ENCODE data around the gene ATL3. TPM values are rescaled to one million over a fixed set of nuclear protein-coding genes. Genes with fewer than 3 reads are reported as not detected.

The ATL3 gene
- total and polyA plus RNA-seq, 2 donors: 17.8 to 18.9 TPM

DNA sequence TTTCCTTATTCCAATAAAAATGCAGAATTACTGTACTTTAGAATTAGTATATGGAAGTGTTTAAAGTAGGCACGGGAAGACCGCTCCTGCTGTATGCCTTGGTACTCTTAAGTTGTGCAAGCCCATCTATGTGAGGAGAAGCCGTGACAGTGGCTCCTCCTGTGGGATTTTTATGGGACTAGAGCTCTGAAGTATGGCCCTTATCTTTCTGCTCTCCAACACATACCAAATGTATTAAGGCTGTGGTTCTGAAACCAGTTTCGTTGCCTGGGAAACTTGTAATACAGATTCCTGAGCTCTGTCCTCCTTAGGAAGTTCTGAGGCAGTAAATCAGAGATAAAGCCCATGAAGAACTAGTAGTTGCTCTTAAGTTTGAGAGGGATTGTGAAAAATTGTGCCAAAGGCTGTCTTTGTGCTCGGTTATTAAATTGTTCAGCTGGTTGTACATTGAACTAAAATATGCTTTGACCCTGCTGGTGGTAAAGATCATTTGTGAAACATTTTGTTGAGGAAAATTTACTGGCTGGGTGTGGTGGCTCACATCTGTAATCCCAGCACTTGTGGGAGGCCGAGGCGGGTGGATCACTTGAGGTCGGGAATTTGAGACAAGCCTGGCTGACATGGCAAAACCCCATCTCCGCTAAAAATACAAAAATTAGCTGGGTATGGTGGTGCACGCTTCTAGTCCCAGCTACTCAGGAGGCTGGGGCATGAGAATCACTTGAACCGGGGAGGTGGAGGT, 39.5 kb upstream of the ATL3 start:
- no peaks in the 10 kb centered on the region for H3K27me3 ChIP-seq (ENCODE audit: control insufficient read depth in 2 of 2, insufficient read depth in 1 of 2, low read length in 1 of 2)
- H3K4me3 ChIP-seq (ENCODE audit: low read length in 2 of 2): no peak overlapping the region
- DNase-seq (ENCODE audit: low read depth in 6 of 9, low spot score in 9 of 9): no peak
- H3K4me1 ChIP-seq (ENCODE audit: control insufficient read depth in 2 of 2, insufficient read depth in 2 of 2, low read length in 2 of 2): no peaks in the 10 kb centered on the region
- H3K36me3 ChIP-seq (ENCODE audit: control insufficient read depth in 2 of 2, insufficient read depth in 2 of 2, low read length in 1 of 2): peaks cover 0 to 3% of the 10 kb centered on the region in 2 donors
- no peaks in the 10 kb centered on the region for H3K9me3 ChIP-seq (ENCODE audit: control insufficient read depth in 2 of 2, insufficient read depth in 1 of 2, low read length in 1 of 2)
- no peak overlapping the region for H3K27ac ChIP-seq (ENCODE audit: low read depth in 1 of 2, low read length in 1 of 2)
- WGBS: 99% methylated on average over 11 of the region's 11 CpGs

DNA sequence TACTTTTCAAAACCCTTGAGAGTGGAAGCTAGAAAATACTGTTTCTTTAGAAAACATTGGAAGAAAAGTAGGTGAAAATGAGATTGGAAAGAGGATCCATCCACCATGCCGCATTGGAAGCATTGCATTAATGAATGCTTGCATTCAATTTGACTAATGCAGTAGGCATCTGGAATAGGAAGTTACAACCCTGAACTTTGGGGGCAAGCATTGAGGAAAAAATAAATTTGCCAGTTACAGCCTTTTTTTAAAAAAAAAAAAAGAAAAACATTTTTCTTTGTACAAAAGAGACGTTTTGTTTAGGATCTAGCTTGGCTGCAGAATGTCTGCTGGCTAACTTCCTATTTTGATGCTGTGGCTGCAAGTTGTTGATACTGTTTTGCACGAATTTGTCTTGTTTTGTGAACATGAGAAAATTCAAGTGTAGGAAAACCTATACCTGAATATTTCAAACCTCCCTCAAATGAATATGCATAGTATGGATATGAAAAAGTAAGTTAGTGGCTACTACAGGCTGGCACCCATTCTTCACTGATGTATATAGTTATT, 38.2 kb upstream of the ATL3 start:
- Histone ChIP-seq H3K4me1 (ENCODE audit: control insufficient read depth in 2 of 2, insufficient read depth in 2 of 2, low read length in 2 of 2) (no peaks in the 10 kb centered on the region), H3K36me3 (ENCODE audit: control insufficient read depth in 2 of 2, insufficient read depth in 2 of 2, low read length in 1 of 2) (peaks cover 0 to 3% of the 10 kb centered on the region in 2 donors), H3K4me3 (ENCODE audit: low read length in 2 of 2) (no peak overlapping the region), H3K9me3 (ENCODE audit: control insufficient read depth in 2 of 2, insufficient read depth in 1 of 2, low read length in 1 of 2) (no peaks in the 10 kb centered on the region), H3K27ac (ENCODE audit: low read depth in 1 of 2, low read length in 1 of 2) (no peak overlapping the region), H3K27me3 (ENCODE audit: control insufficient read depth in 2 of 2, insufficient read depth in 1 of 2, low read length in 1 of 2) (no peaks in the 10 kb centered on the region)
- WGBS: 50% methylated on average over 3 of the region's 3 CpGs
- DNase-seq (ENCODE audit: low read depth in 6 of 9, low spot score in 9 of 9): no peak

DNA sequence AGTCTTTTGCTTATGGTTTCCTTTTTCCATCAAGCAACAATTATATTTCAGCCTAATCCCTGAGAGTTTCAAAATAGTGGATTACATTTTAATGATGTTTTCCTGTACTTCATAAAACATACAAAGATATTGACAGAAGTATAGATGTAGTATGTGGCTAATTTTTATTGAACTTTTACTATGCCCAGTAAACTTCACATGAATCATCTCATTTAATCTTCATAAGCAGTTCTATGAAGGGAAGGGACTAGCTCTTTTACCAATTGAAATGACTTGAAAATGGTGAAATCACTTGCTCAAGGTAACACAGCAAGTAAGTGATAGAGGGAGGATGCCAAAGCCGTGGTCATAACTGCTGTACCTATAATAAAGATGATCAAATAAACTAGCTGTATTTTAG, 37.6 kb upstream of the ATL3 start:
- no peak for DNase-seq (ENCODE audit: low read depth in 6 of 9, low spot score in 9 of 9)
- 100% methylated on average over 1 of the region's 1 CpG for WGBS
- H3K36me3 ChIP-seq (ENCODE audit: control insufficient read depth in 2 of 2, insufficient read depth in 2 of 2, low read length in 1 of 2): peaks cover 0 to 3% of the 10 kb centered on the region in 2 donors
- no peak overlapping the region for H3K27ac ChIP-seq (ENCODE audit: low read depth in 1 of 2, low read length in 1 of 2)
- H3K4me3 ChIP-seq (ENCODE audit: low read length in 2 of 2): no peak overlapping the region
- no peaks in the 10 kb centered on the region for H3K4me1 ChIP-seq (ENCODE audit: control insufficient read depth in 2 of 2, insufficient read depth in 2 of 2, low read length in 2 of 2)
- H3K27me3 ChIP-seq (ENCODE audit: control insufficient read depth in 2 of 2, insufficient read depth in 1 of 2, low read length in 1 of 2): no peaks in the 10 kb centered on the region
- no peaks in the 10 kb centered on the region for H3K9me3 ChIP-seq (ENCODE audit: control insufficient read depth in 2 of 2, insufficient read depth in 1 of 2, low read length in 1 of 2)

DNA sequence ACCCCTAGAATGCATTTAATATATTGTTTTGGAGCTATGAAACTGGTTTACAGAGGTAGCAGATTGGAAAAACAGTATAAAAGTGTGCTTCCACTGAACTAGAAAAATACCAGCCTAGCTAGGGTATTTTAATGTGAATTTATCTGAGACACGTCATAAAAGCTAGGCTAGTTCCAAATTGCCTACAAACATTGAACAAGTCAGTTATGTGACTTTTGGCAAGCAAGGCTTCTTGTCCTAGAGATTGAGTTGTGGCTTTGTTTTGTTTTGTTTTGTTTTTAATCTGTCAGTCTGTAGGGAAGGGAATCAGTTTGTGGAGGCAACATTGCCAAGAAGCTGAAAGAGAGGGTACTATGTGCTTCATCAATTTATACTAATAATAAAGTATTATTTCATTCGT, 34.4 kb upstream of the ATL3 start:
- no peaks in the 10 kb centered on the region for H3K27me3 ChIP-seq (ENCODE audit: control insufficient read depth in 2 of 2, insufficient read depth in 1 of 2, low read length in 1 of 2)
- H3K27ac ChIP-seq (ENCODE audit: low read depth in 1 of 2, low read length in 1 of 2): no peak overlapping the region
- DNase-seq (ENCODE audit: low read depth in 6 of 9, low spot score in 9 of 9): no peak
- no peak overlapping the region for H3K4me3 ChIP-seq (ENCODE audit: low read length in 2 of 2)
- H3K9me3 ChIP-seq (ENCODE audit: control insufficient read depth in 2 of 2, insufficient read depth in 1 of 2, low read length in 1 of 2): no peaks in the 10 kb centered on the region
- no peaks in the 10 kb centered on the region for H3K4me1 ChIP-seq (ENCODE audit: control insufficient read depth in 2 of 2, insufficient read depth in 2 of 2, low read length in 2 of 2)
- peaks cover 0 to 3% of the 10 kb centered on the region in 2 donors for H3K36me3 ChIP-seq (ENCODE audit: control insufficient read depth in 2 of 2, insufficient read depth in 2 of 2, low read length in 1 of 2)
- WGBS: 97% methylated on average over 2 of the region's 2 CpGs

DNA sequence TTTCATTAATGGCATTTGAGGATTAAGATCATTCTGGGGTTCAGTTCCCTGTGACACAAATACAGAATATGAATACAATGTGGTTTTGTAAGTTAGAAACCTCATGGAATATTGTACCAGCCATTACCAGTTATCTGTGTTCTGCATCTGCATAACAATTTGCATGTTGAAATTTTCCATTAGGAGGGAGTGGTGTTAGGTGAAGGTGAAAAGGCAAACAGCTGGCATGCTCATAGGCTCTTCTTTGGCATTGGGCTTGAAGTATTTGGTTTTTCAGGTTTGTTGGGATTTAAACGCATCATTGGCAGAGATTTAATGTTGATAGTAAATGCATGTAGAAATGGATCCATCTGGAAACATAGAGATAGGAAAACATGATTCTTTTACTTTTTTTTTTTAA, 28.7 kb upstream of the ATL3 start:
- no peak overlapping the region for H3K4me3 ChIP-seq (ENCODE audit: low read length in 2 of 2)
- H3K27ac ChIP-seq (ENCODE audit: low read depth in 1 of 2, low read length in 1 of 2): no peak overlapping the region
- DNase-seq (ENCODE audit: low read depth in 6 of 9, low spot score in 9 of 9): no peak
- WGBS: 90% methylated on average over 1 of the region's 1 CpG
- no peaks in the 10 kb centered on the region for H3K36me3 ChIP-seq (ENCODE audit: control insufficient read depth in 2 of 2, insufficient read depth in 2 of 2, low read length in 1 of 2)
- H3K9me3 ChIP-seq (ENCODE audit: control insufficient read depth in 2 of 2, insufficient read depth in 1 of 2, low read length in 1 of 2): no peaks in the 10 kb centered on the region
- H3K4me1 ChIP-seq (ENCODE audit: control insufficient read depth in 2 of 2, insufficient read depth in 2 of 2, low read length in 2 of 2): peaks cover 0 to 2% of the 10 kb centered on the region in 2 donors
- H3K27me3 ChIP-seq (ENCODE audit: control insufficient read depth in 2 of 2, insufficient read depth in 1 of 2, low read length in 1 of 2): no peaks in the 10 kb centered on the region

DNA sequence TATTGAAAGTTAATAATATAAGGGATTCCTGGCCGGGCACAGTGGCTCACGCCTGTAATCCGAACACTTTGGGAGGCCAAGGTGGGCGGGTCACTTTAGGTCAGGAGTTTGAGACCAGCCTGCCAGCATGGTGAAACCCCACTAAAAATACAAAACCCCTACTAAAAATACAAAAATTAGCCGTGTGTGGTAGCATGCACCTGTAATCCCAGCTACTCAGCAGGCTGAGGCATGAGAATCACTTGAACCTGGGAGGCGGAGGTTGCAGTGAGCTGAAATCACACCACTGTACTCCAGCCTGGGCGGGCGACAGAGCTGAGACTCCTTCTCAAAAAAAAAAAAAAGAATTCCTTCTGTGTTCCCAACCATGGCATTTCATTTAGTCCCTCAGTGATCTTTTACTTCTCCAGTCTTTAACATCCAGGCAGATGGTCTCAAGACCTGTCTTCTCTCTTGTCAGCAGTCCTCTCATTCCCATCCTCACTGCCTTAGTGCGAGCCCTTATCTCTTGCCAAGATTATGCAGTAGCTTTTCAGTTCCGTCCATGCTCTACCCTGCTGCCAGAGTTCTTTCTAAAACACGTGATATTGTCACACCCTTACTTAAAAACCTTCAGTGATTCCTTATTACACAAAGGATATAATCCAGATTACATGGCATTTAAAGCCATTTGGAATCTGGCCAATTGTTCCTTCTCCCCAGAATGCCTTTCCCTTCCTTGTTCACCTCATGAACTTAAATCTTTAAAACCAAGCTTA, 28.0 kb upstream of the ATL3 start:
- no peak for DNase-seq (ENCODE audit: low read depth in 6 of 9, low spot score in 9 of 9)
- 94% methylated on average over 11 of the region's 11 CpGs for WGBS

DNA sequence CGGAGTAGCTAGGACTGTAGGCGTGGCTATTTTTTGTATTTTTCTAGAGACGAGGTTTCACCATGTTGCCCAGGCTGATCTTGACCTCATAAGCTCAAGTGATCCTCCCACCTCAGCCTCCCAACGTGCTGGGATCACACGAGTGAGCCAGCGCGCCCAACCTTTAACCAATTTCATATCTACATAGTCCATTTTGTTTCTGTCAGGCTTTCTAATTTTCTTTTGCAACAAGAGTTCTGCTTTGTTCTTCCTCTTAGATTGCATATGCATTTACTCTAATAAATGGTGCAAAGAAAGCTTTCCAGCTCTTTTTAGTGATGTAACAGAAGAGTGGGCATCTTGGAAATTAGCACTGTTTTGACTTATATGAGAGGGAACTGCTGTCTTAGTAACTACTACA, 23.4 kb upstream of the ATL3 start:
- H3K4me1 ChIP-seq (ENCODE audit: control insufficient read depth in 2 of 2, insufficient read depth in 2 of 2, low read length in 2 of 2): peaks cover 0 to 2% of the 10 kb centered on the region in 2 donors
- H3K9me3 ChIP-seq (ENCODE audit: control insufficient read depth in 2 of 2, insufficient read depth in 1 of 2, low read length in 1 of 2): no peaks in the 10 kb centered on the region
- WGBS: 96% methylated on average over 7 of the region's 7 CpGs
- no peak overlapping the region for H3K4me3 ChIP-seq (ENCODE audit: low read length in 2 of 2)
- DNase-seq (ENCODE audit: low read depth in 6 of 9, low spot score in 9 of 9): no peak
- H3K36me3 ChIP-seq (ENCODE audit: control insufficient read depth in 2 of 2, insufficient read depth in 2 of 2, low read length in 1 of 2): peaks cover 0 to 3% of the 10 kb centered on the region in 2 donors
- no peaks in the 10 kb centered on the region for H3K27me3 ChIP-seq (ENCODE audit: control insufficient read depth in 2 of 2, insufficient read depth in 1 of 2, low read length in 1 of 2)
- no peak overlapping the region for H3K27ac ChIP-seq (ENCODE audit: low read depth in 1 of 2, low read length in 1 of 2)

More for the DNA sequence above, 28.0 kb upstream of the ATL3 start:
- H3K4me3 ChIP-seq (ENCODE audit: low read length in 2 of 2): no peak overlapping the region
- no peak overlapping the region for H3K27ac ChIP-seq (ENCODE audit: low read depth in 1 of 2, low read length in 1 of 2)
- H3K36me3 ChIP-seq (ENCODE audit: control insufficient read depth in 2 of 2, insufficient read depth in 2 of 2, low read length in 1 of 2): peaks cover 0 to 3% of the 10 kb centered on the region in 2 donors
- no peaks in the 10 kb centered on the region for H3K27me3 ChIP-seq (ENCODE audit: control insufficient read depth in 2 of 2, insufficient read depth in 1 of 2, low read length in 1 of 2)
- peaks cover 0 to 2% of the 10 kb centered on the region in 2 donors for H3K4me1 ChIP-seq (ENCODE audit: control insufficient read depth in 2 of 2, insufficient read depth in 2 of 2, low read length in 2 of 2)
- no peaks in the 10 kb centered on the region for H3K9me3 ChIP-seq (ENCODE audit: control insufficient read depth in 2 of 2, insufficient read depth in 1 of 2, low read length in 1 of 2)

DNA sequence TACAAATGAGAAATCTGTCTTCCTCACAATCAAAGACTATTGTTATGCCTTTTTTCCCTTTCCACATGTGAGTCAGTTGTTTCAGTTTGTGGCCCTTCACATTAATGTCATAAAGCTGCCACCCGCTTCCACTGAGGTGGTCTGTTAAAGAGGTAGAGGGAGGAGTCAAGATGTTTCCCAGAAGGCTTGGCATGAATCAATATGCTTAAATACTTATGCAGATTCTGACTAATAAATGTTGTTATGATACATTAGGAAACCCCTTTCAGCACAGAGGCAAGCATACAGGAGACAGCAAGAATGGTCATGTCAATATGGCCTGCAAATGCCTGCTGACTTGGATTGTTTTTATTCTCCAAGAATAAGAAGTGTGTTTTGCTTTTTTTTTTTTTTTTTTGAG, 16.7 kb upstream of the ATL3 start:
- Histone ChIP-seq H3K4me3 (ENCODE audit: low read length in 2 of 2) (no peak overlapping the region), H3K9me3 (ENCODE audit: control insufficient read depth in 2 of 2, insufficient read depth in 1 of 2, low read length in 1 of 2) (no peaks in the 10 kb centered on the region), H3K36me3 (ENCODE audit: control insufficient read depth in 2 of 2, insufficient read depth in 2 of 2, low read length in 1 of 2) (no peaks in the 10 kb centered on the region), H3K4me1 (ENCODE audit: control insufficient read depth in 2 of 2, insufficient read depth in 2 of 2, low read length in 2 of 2) (peaks cover 2 to 3% of the 10 kb centered on the region in 2 donors), H3K27me3 (ENCODE audit: control insufficient read depth in 2 of 2, insufficient read depth in 1 of 2, low read length in 1 of 2) (no peaks in the 10 kb centered on the region), H3K27ac (ENCODE audit: low read depth in 1 of 2, low read length in 1 of 2) (no peak overlapping the region)
- no peak for DNase-seq (ENCODE audit: low read depth in 6 of 9, low spot score in 9 of 9)
- 98% methylated on average over 1 of the region's 1 CpG for WGBS

DNA sequence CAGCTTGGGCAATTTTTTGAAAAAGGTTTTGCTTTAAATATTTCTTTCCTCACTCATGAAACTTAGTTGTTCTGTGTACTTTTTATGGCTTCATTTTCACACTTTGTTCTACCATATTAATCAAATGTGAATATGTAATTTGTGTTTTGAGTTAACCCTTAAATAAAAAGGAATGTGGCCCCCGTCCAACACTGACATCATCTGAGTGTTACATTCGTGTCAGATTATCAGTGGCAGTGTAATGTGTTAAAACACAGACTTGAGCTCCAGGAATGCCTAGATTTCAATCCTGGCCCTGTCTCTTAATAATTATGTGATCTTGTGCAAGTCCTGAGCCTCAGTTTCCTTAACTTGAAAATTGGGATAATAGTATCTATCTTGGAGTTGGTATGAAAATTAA, 15.8 kb upstream of the ATL3 start:
- no peak overlapping the region for H3K4me3 ChIP-seq (ENCODE audit: low read length in 2 of 2)
- no peaks in the 10 kb centered on the region for H3K36me3 ChIP-seq (ENCODE audit: control insufficient read depth in 2 of 2, insufficient read depth in 2 of 2, low read length in 1 of 2)
- H3K27ac ChIP-seq (ENCODE audit: low read depth in 1 of 2, low read length in 1 of 2): no peak overlapping the region
- no peaks in the 10 kb centered on the region for H3K9me3 ChIP-seq (ENCODE audit: control insufficient read depth in 2 of 2, insufficient read depth in 1 of 2, low read length in 1 of 2)
- peaks cover 2 to 3% of the 10 kb centered on the region in 2 donors for H3K4me1 ChIP-seq (ENCODE audit: control insufficient read depth in 2 of 2, insufficient read depth in 2 of 2, low read length in 2 of 2)
- WGBS: 93% methylated on average over 2 of the region's 2 CpGs
- no peak for DNase-seq (ENCODE audit: low read depth in 6 of 9, low spot score in 9 of 9)
- H3K27me3 ChIP-seq (ENCODE audit: control insufficient read depth in 2 of 2, insufficient read depth in 1 of 2, low read length in 1 of 2): no peaks in the 10 kb centered on the region
